SU-DHL-6 (cell line): ENCODE measurements around the gene DOCK10.

Source experiments
- CTCF ChIP-seq: fragments of 200-600 bp; sonication (generic); IDR thresholded peaks from one replicate; pipeline ENCODE4 v1.5.1; 2017; ENCODE audit warnings: antibody characterized with exemption, mild to moderate bottlenecking, low read length, moderate library complexity; ENCODE audit not compliant: insufficient read depth, poor library complexity, severe bottlenecking
- EZH2phosphoT487 ChIP-seq: fragments of 200-600 bp; sonication (generic), shearing (Covaris generic); conservative IDR thresholded peaks from 2 replicates; pipeline ENCODE4 v1.6.1; 2018; ENCODE audit warnings: mild to moderate bottlenecking, antibody characterized with exemption, low read length, moderate library complexity, mixed read lengths

GRCh38 chr2:224716921-224717320 is 325.3 kb downstream of the DOCK10 start:
- no peak for TF ChIP-seq CTCF
- TF ChIP-seq EZH2phosphoT487: no peak
